SJCRH30 (cell line): ENCODE results near the gene KRT76. TPM values are rescaled to one million over a fixed set of nuclear protein-coding genes. Genes with fewer than 3 reads are reported as not detected.
A peak's percentile ranks its signal among the peaks of the same experiment; 100 is the strongest.

Experiments used
- DNase-seq, 2 experiments: peaks; one replicate each; pipeline ENCODE4 v3.0.0-alpha.2; 2015 to 2020
- H3K27ac ChIP-seq: fragments of 250-450 bp; sonication (Bioruptor Pico); 2 replicates; pipeline ENCODE4 v1.5.1; 2020; ENCODE audit warnings: mild to moderate bottlenecking, moderate library complexity
- H3K27me3 ChIP-seq: fragments of 250-450 bp; sonication (Bioruptor Pico); 2 replicates; pipeline ENCODE4 v1.5.1; 2020; ENCODE audit warnings: mild to moderate bottlenecking, moderate library complexity
- H3K36me3 ChIP-seq: fragments of 250-450 bp; sonication (Bioruptor Pico); 2 replicates; pipeline ENCODE4 v1.5.1; 2020; ENCODE audit warnings: mild to moderate bottlenecking, moderate library complexity
- H3K4me1 ChIP-seq: fragments of 250-450 bp; sonication (Bioruptor Pico); 2 replicates; pipeline ENCODE4 v1.5.1; 2020; ENCODE audit warnings: mild to moderate bottlenecking, moderate library complexity
- H3K4me3 ChIP-seq: fragments of 250-450 bp; sonication (Bioruptor Pico); 2 replicates; pipeline ENCODE4 v1.5.1; 2020; ENCODE audit warnings: mild to moderate bottlenecking, moderate library complexity
- H3K9me3 ChIP-seq: fragments of 250-450 bp; sonication (Bioruptor Pico); replicated peaks from 2 replicates; pipeline ENCODE4 v1.5.1; 2020; ENCODE audit warnings: mild to moderate bottlenecking, moderate library complexity
- total RNA-seq: library from RNA; depleted of rRNA; stranded (reverse); fragments of >200 nt; shearing (Covaris generic); gene quantifications from 2 replicates; pipeline ENCODE4 v1.2.3, GENCODE V29; 2014

KRT76 gene
- total RNA-seq, 1 experiment from 2014 or later, result not detected

GRCh38 chr12:52817003-52817698, 40.0 kb upstream of the KRT76 start:
- H3K4me3 ChIP-seq, result no peak overlapping the region
- no peak overlapping the region for H3K27ac ChIP-seq
- peaks cover 4% of the 10 kb centered on the region; the same call in 1 of the 2 replicates for H3K4me1 ChIP-seq
- no peaks in the 10 kb centered on the region for H3K36me3 ChIP-seq
- H3K27me3 ChIP-seq, result peaks cover 9% of the 10 kb centered on the region; the same call in 1 of the 2 replicates
- H3K9me3 ChIP-seq, result no peaks in the 10 kb centered on the region
- no peak for DNase-seq

- Histone ChIP-seq H3K9me3 (no peaks in the 10 kb centered on the region), H3K36me3 (no peaks in the 10 kb centered on the region), H3K27me3 (peaks cover 7% of the 10 kb centered on the region; the same call in 1 of the 2 replicates), H3K4me1 (peaks cover 4% of the 10 kb centered on the region; the same call in 1 of the 2 replicates), H3K4me3 (no peak overlapping the region), H3K27ac (no peak overlapping the region)
- no peak for DNase-seq
These were observed 38.8 kb upstream of the KRT76 start for GRCh38 chr12:52815676-52816588.

GRCh38 chr12:52815161-52815560, 38.0 kb upstream of the KRT76 start:
- Histone ChIP-seq H3K36me3 (no peaks in the 10 kb centered on the region), H3K27ac (no peak overlapping the region), H3K4me1 (peaks cover 4% of the 10 kb centered on the region; the same call in 1 of the 2 replicates), H3K27me3 (no peaks in the 10 kb centered on the region), H3K4me3 (no peak overlapping the region), H3K9me3 (no peaks in the 10 kb centered on the region)
- DNase-seq, result no peak

- Histone ChIP-seq H3K27ac (no peak overlapping the region), H3K27me3 (no peaks in the 10 kb centered on the region), H3K4me1 (peaks cover 4% of the 10 kb centered on the region; the same call in 1 of the 2 replicates), H3K4me3 (no peak overlapping the region), H3K36me3 (no peaks in the 10 kb centered on the region), H3K9me3 (no peaks in the 10 kb centered on the region)
- DNase-seq, result no peak
These were observed 37.6 kb upstream of the KRT76 start for GRCh38 chr12:52814710-52815155.

GRCh38 chr12:52813885-52814709, 37.0 kb upstream of the KRT76 start, which contains the start of gene KRT4:
Gene KRT4, minus strand, starts transcription at chr12:52814116. Its CDS starts 58 bp downstream, at chr12:52814058.
- Histone ChIP-seq H3K4me1 (peaks cover 4% of the 10 kb centered on the region; the same call in 1 of the 2 replicates), H3K36me3 (no peaks in the 10 kb centered on the region), H3K4me3 (no peak within 1 kb of the TSS), H3K27me3 (no peaks in the 10 kb centered on the region), H3K27ac (no peak within 1 kb of the TSS), H3K9me3 (no peaks in the 10 kb centered on the region)
- DNase-seq, result no peak

- H3K36me3 ChIP-seq, result no peaks in the 10 kb centered on the region
- no peaks in the 10 kb centered on the region for H3K9me3 ChIP-seq
- DNase-seq, result no peak
- no peaks in the 10 kb centered on the region for H3K27me3 ChIP-seq
- no peaks in the 10 kb centered on the region for H3K4me1 ChIP-seq
- no peak overlapping the region for H3K27ac ChIP-seq
- H3K4me3 ChIP-seq, result no peak overlapping the region
These were observed 36.2 kb upstream of the KRT76 start for GRCh38 chr12:52813203-52813819.

GRCh38 chr12:52812749-52813148, 35.6 kb upstream of the KRT76 start:
- Histone ChIP-seq H3K4me1 (no peaks in the 10 kb centered on the region), H3K27me3 (no peaks in the 10 kb centered on the region), H3K27ac (no peak overlapping the region), H3K9me3 (no peaks in the 10 kb centered on the region), H3K4me3 (no peak overlapping the region), H3K36me3 (no peaks in the 10 kb centered on the region)
- no peak for DNase-seq

- Histone ChIP-seq H3K4me1 (no peaks in the 10 kb centered on the region), H3K27me3 (no peaks in the 10 kb centered on the region), H3K4me3 (no peak overlapping the region), H3K27ac (no peak overlapping the region), H3K36me3 (no peaks in the 10 kb centered on the region), H3K9me3 (no peaks in the 10 kb centered on the region)
- DNase-seq, result no peak
These were observed 34.9 kb upstream of the KRT76 start for GRCh38 chr12:52812073-52812400.

GRCh38 chr12:52811191-52812072, 34.3 kb upstream of the KRT76 start:
- Histone ChIP-seq H3K27ac (no peak overlapping the region), H3K9me3 (no peaks in the 10 kb centered on the region), H3K4me3 (no peak overlapping the region), H3K27me3 (no peaks in the 10 kb centered on the region), H3K36me3 (no peaks in the 10 kb centered on the region), H3K4me1 (no peaks in the 10 kb centered on the region)
- no peak for DNase-seq

- no peaks in the 10 kb centered on the region for H3K4me1 ChIP-seq
- H3K9me3 ChIP-seq, result no peaks in the 10 kb centered on the region
- H3K4me3 ChIP-seq, result no peak overlapping the region
- no peak overlapping the region for H3K27ac ChIP-seq
- no peaks in the 10 kb centered on the region for H3K27me3 ChIP-seq
- DNase-seq, result no peak
- no peaks in the 10 kb centered on the region for H3K36me3 ChIP-seq
These were observed 33.4 kb upstream of the KRT76 start for GRCh38 chr12:52810554-52810953.

GRCh38 chr12:52809166-52809565, 32.0 kb upstream of the KRT76 start:
- Histone ChIP-seq H3K27me3 (no peaks in the 10 kb centered on the region), H3K4me1 (no peaks in the 10 kb centered on the region), H3K36me3 (no peaks in the 10 kb centered on the region), H3K4me3 (no peak overlapping the region), H3K27ac (no peak overlapping the region), H3K9me3 (no peaks in the 10 kb centered on the region)
- DNase-seq, result peak in 1 of 2 experiments; percentile 25

- Histone ChIP-seq H3K36me3 (no peaks in the 10 kb centered on the region), H3K4me1 (no peaks in the 10 kb centered on the region), H3K4me3 (no peak overlapping the region), H3K27me3 (no peaks in the 10 kb centered on the region), H3K27ac (no peak overlapping the region), H3K9me3 (no peaks in the 10 kb centered on the region)
- DNase-seq, result no peak
These were observed 31.5 kb upstream of the KRT76 start for GRCh38 chr12:52808573-52809160.
